Body of pancreas (tissue), 4 donors: ENCODE results near the gene CHD6. TPM values are rescaled to one million over a fixed set of nuclear protein-coding genes. Genes with fewer than 3 reads are reported as not detected.

ENCODE experiments used
- ATAC-seq: fragments of 150-250 bp; one replicate; pipeline ENCODE4 v1.9.1; 2016
- DNase-seq, 4 donors: peaks; one replicate each; pipeline ENCODE4 v3.0.0-alpha.2; 2019
- H3K27ac ChIP-seq, 4 donors: fragments of 200-600 bp; sonication (generic); 1 replicate in 3 of 4; 2 replicates in 1 of 4; pipeline versions ENCODE4 v1.5.1 to v1.6.1; 2016 to 2019; ENCODE audit warnings: mild to moderate bottlenecking in 1 of 4, mixed read lengths in 1 of 4, moderate library complexity in 1 of 4
- H3K27me3 ChIP-seq, 2 donors: fragments of 200-600 bp; sonication (generic); one replicate each; pipeline ENCODE4 v1.6.0; 2016; ENCODE audit warnings: mild to moderate bottlenecking in 1 of 2
- H3K36me3 ChIP-seq, 2 donors: fragments of 200-600 bp; sonication (generic); replicated peaks in 1 of 2; 2 replicates each; pipeline ENCODE4 v1.5.1; 2016; ENCODE audit warnings: low read depth in 2 of 2; ENCODE audit not compliant: insufficient read depth in 1 of 2
- H3K4me1 ChIP-seq: fragments of 200-600 bp; sonication (generic); one replicate; pipeline ENCODE4 v1.6.0; 2016
- H3K4me3 ChIP-seq, 2 donors: fragments of 200-600 bp; sonication (generic); 1 replicate in 1 of 2; 2 replicates in 1 of 2; pipeline ENCODE4 v1.5.1; 2016 to 2019
- H3K9me3 ChIP-seq, 3 donors: fragments of 200-600 bp; sonication (generic); 1 replicate in 2 of 3; 2 replicates in 1 of 3; pipeline ENCODE4 v1.5.1; 2016
- POLR2A ChIP-seq, 3 donors: fragments of 450-650 bp; IDR thresholded peaks; one replicate each; pipeline ENCODE4 v1.6.1; 2016; ENCODE audit warnings: antibody characterized with exemption in 3 of 3, mild to moderate bottlenecking in 2 of 3
- WGBS, 2 donors: methylation state at CpG; one replicate each; pipeline ENCODE4 v1.1.5; 2017; 5-methylcytosine and 5-hydroxymethylcytosine counted together
- intact Hi-C: fragments of 100-400 bp; cut with DNase I; formaldehyde crosslinking; loops from one replicate; pipeline ENCODE4 v1.15.1; 2023
- total RNA-seq, 2 donors: library from RNA; depleted of rRNA; stranded (reverse); fragments of >200 nt; gene quantifications; one replicate each; pipeline ENCODE4 v1.1.0, GENCODE V29; 2016
- TF ChIP-seq, protein P1 (sequence below), 7 experiments: fragments of 450-650 bp in 4 of 7; fragments of 200-600 bp in 3 of 7; sonication (generic) in 3 of 7; IDR thresholded peaks; one replicate each; pipeline ENCODE4 v1.5.1; 2016 to 2019; ENCODE audit warnings: antibody characterized with exemption in 7 of 7

Gene CHD6
- total RNA-seq, 2 donors from 2014 or later = 21.8 to 43.5 TPM

DNA sequence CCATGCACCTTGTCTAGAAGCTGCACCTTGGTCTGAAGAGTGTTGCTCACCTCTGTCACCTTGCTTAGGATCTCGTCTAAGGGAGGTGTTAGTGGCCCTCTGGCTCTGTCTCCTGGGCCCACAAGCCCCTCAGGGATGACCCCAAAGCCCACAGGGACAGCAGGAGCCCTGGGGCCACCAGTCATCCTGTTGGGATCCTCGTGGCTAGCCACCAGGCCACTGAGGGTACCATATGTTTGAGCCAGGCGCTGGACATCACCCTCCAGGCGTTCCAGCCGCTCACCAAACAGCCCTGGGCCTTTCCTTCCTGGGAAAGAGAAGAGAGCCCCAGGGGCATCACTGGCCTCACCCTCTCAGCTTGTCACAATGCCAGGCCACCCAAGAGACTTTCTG is 255.4 kb downstream of the CHD6 start:
- H3K27me3 ChIP-seq = peaks cover 0 to 18% of the 10 kb centered on the region in 2 donors
- H3K27ac ChIP-seq = no peak overlapping the region
- ATAC-seq (no peak), DNase-seq (no peak)
- TF ChIP-seq, protein P1, sequence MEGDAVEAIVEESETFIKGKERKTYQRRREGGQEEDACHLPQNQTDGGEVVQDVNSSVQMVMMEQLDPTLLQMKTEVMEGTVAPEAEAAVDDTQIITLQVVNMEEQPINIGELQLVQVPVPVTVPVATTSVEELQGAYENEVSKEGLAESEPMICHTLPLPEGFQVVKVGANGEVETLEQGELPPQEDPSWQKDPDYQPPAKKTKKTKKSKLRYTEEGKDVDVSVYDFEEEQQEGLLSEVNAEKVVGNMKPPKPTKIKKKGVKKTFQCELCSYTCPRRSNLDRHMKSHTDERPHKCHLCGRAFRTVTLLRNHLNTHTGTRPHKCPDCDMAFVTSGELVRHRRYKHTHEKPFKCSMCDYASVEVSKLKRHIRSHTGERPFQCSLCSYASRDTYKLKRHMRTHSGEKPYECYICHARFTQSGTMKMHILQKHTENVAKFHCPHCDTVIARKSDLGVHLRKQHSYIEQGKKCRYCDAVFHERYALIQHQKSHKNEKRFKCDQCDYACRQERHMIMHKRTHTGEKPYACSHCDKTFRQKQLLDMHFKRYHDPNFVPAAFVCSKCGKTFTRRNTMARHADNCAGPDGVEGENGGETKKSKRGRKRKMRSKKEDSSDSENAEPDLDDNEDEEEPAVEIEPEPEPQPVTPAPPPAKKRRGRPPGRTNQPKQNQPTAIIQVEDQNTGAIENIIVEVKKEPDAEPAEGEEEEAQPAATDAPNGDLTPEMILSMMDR (IDR thresholded peaks at IDR 0.05) = no peak
- H3K4me1 ChIP-seq = peaks cover 19% of the 10 kb centered on the region
- intact Hi-C loops = no loop called here
- no peaks in the 10 kb centered on the region for H3K9me3 ChIP-seq
- WGBS, 2 donors = 83 to 89% methylated on average over 4 to 5 of the region's 5 CpGs
- no peaks in the 10 kb centered on the region for H3K36me3 ChIP-seq
- H3K4me3 ChIP-seq = no peak overlapping the region

DNA sequence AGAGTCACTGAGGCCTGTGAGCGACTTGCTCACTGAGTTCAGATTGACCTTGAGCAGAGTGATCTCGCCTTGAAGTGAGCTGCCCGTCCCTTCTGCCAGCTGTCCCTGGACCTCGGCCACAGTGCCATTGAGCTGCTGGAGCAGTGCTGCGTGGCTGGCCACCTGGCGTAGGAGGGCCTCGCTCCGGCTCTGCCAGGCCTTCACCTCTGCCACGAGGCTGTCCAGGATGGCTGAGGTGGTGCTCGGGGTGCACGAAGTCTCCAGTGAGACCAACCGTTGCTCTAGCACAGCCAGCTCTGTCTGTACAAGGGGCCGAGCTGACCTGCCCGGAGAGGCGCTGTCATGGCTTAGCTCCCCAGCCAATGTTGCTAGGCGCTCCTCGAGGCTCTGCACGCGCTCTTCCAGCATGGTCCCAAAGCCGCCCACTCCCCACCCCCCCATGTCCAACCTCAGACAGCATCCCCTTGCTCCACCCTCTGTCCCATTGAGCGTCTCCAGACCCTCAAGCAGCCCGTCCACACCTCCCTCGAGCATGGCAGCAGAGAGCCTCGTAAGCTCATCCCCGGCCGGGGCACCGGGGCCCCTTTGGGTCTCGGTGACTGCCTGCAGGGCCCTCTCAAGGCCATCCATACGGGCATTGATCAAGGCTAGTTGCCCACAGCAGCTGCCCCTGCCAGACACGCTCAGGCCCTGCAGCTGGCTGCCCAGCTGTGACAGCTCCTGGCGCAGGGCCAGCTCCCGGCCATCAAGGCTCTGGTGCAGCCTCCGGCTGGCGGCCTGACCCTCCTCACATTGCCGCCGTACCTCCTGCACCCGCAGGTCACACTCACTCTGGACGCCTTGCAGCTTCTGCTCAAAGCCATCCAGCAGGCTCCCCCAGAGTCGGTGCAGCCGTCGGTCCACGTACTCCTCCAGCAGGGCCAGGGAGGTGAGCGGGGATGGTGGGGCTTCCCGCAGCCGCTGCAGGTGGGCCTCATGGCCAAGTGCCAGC is 256.1 kb downstream of the CHD6 start:
- TF ChIP-seq, protein P1 (IDR thresholded peaks at IDR 0.05) = no peak
- TF ChIP-seq POLR2A (IDR thresholded peaks at IDR 0.05) = no peak
- no peak for ATAC-seq
- intact Hi-C loops = no loop called here
- Histone ChIP-seq H3K27ac (no peak overlapping the region), H3K36me3 (peaks cover 0 to 4% of the 10 kb centered on the region in 2 donors), H3K4me3 (no peak overlapping the region), H3K9me3 (no peaks in the 10 kb centered on the region), H3K4me1 (peaks cover 19% of the 10 kb centered on the region), H3K27me3 (peaks cover 0 to 11% of the 10 kb centered on the region in 2 donors)
- DNase-seq = peak in 3 of 4 donors; percentile 32 to 68 (median 65)
- WGBS, 2 donors = 44 to 56% methylated on average over 11 to 40 of the region's 45 CpGs

DNA sequence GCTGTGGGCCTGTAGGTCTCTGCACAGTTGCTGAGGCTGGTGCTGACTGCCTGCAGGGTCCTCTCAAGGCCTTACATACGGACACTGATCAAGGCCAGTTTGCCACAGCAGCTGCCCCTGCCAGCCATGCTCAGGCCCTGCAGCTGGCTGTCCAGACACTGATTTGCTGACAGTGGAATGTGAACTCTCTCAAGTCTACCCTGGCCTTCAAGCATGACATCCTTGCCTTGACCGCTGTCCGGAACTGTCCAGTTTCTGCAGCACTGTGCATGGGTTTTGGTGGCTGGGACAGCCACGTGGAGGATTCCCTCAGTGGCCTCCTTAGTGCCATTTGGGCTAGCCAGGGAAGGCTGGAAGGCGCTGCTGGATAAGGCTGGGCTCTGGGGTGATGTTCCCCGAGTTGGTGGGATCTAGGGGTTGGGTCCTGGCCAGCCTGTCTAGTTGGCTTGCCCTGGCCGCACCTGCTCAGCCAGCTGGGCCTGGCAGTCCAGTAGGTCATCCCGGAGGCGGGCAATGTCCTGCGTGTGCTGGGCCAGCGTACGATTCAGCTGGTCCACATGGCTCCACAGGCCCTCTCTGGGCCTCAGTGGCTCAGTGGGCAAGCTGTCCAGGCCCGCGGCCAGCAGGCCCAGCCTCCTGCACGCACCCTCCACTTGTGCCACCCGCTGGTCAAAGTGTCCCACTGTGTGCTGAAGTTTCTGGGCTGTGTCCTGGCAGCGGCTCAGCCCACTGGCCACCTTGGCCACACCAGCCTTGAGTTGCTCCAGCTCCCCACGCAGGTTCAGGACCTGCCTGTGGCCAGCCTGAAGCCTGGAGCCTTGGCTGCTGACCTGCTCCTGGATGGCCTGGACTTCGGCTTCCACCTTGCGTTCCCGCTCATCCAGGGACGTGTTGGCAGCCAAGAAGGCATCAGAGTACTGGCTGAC is 257.1 kb downstream of the CHD6 start:
- peaks cover 0 to 9% of the 10 kb centered on the region in 2 donors for H3K27me3 ChIP-seq
- no peak overlapping the region for H3K27ac ChIP-seq
- WGBS, 2 donors = 89 to 90% methylated on average over 2 to 22 of the region's 22 CpGs
- H3K9me3 ChIP-seq = no peaks in the 10 kb centered on the region
- DNase-seq (no peak), ATAC-seq (no peak)
- TF ChIP-seq, protein P1 (IDR thresholded peaks at IDR 0.05) = no peak
- no peak for TF ChIP-seq POLR2A (IDR thresholded peaks at IDR 0.05)
- peaks cover 0 to 8% of the 10 kb centered on the region in 2 donors for H3K36me3 ChIP-seq
- H3K4me1 ChIP-seq = peaks cover 15% of the 10 kb centered on the region
- intact Hi-C loops = no loop called here
- no peak overlapping the region for H3K4me3 ChIP-seq

DNA sequence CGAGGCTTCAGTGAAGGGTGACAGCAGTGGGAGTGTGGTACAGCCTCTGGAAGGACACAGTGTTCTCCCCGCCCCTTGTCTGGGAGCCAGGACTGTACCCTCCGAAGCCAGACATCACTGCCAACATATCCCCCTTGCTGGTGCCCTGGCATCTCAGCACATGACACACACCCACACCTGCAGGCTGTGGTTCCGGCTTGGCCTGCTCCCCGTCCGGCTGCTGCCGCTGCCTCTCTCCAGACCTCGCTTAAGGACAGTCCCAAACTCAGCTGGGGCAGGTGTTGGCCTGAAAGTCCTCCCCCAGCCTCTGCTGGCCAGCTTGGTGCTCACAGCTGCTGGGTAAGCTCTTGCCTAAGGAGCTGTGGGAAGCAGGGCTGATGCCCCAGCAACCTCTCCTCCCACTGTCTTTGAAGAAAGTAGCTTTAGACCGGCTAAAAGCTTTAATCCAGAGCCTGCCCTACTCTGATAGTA is 258.6 kb downstream of the CHD6 start:
- H3K27ac ChIP-seq = no peak overlapping the region

More for the DNA sequence above, 258.6 kb downstream of the CHD6 start:
- Histone ChIP-seq H3K4me1 (peaks cover 10% of the 10 kb centered on the region), H3K36me3 (peaks cover 0 to 8% of the 10 kb centered on the region in 2 donors), H3K4me3 (no peak overlapping the region), H3K27me3 (no peaks in the 10 kb centered on the region), H3K9me3 (no peaks in the 10 kb centered on the region)
- intact Hi-C loops = no loop called here
- DNase-seq (no peak), ATAC-seq (no peak)
- TF ChIP-seq POLR2A (IDR thresholded peaks at IDR 0.05) = no peak
- TF ChIP-seq, protein P1 (IDR thresholded peaks at IDR 0.05) = no peak
- 65 to 92% methylated on average over 3 to 9 of the region's 9 CpGs for WGBS, 2 donors
